Neural progenitor cell (in vitro differentiated cells): ENCODE measurements around the gene CAD. TPM values are rescaled to one million over a fixed set of nuclear protein-coding genes. Genes with fewer than 3 reads are reported as not detected.

ENCODE experiments used
- DNase-seq: peaks from one replicate; pipeline ENCODE4 v3.0.0-alpha.2; 2016; ENCODE audit warnings: low spot score
- H2AFZ ChIP-seq: fragments of 200-600 bp; sonication (generic); replicated peaks from 2 replicates; pipeline ENCODE4 v1.6.1; 2016; ENCODE audit warnings: antibody characterized with exemption
- H3F3A ChIP-seq: fragments of 200-600 bp; sonication (generic); 2 replicates; pipeline ENCODE4 v1.6.1; 2016; ENCODE audit warnings: antibody characterized with exemption, low read depth
- H3K27ac ChIP-seq: fragments of 200-600 bp; sonication (generic); 2 replicates; pipeline ENCODE4 v1.5.1; 2016; ENCODE audit warnings: mild to moderate bottlenecking
- H3K27me3 ChIP-seq: fragments of 200-600 bp; sonication (generic); 2 replicates; pipeline ENCODE4 v1.6.1; 2016; ENCODE audit warnings: mild to moderate bottlenecking, moderate library complexity
- H3K36me3 ChIP-seq: fragments of 200-600 bp; sonication (generic); 2 replicates; pipeline ENCODE4 v1.5.1; 2016
- H3K4me1 ChIP-seq: fragments of 200-600 bp; sonication (generic); 2 replicates; pipeline ENCODE4 v1.6.1; 2016; ENCODE audit warnings: mixed run types
- H3K4me2 ChIP-seq: fragments of 200-600 bp; sonication (generic); 2 replicates; pipeline ENCODE4 v1.6.1; 2016
- H3K4me3 ChIP-seq: fragments of 200-600 bp; sonication (generic); 2 replicates; pipeline ENCODE4 v1.5.1; 2016
- H3K79me2 ChIP-seq: fragments of 200-600 bp; sonication (generic); 2 replicates; pipeline ENCODE4 v1.6.1; 2016; ENCODE audit warnings: low read depth
- H3K9ac ChIP-seq: fragments of 200-600 bp; sonication (generic); 2 replicates; pipeline ENCODE4 v1.6.1; 2016
- H3K9me3 ChIP-seq: fragments of 200-600 bp; sonication (generic); 2 replicates; pipeline ENCODE4 v1.5.1; 2016; ENCODE audit warnings: low read depth
- H4K20me1 ChIP-seq: fragments of 200-600 bp; sonication (generic); 2 replicates; pipeline ENCODE4 v1.6.1; 2016; ENCODE audit warnings: low read depth
- H3K27ac Mint-ChIP-seq: 3 replicates; pipeline ENCODE4 v1.8.0; 2021; ENCODE audit warnings: mixed read lengths
- H3K27me3 Mint-ChIP-seq: 2 replicates; pipeline ENCODE4 v1.8.0; 2022; ENCODE audit warnings: low read depth, mild to moderate bottlenecking, inconsistent platforms, moderate library complexity, mixed read lengths; ENCODE audit not compliant: insufficient read depth
- H3K36me3 Mint-ChIP-seq: 3 replicates; pipeline ENCODE4 v1.8.0; 2021; ENCODE audit warnings: mixed read lengths
- H3K4me1 Mint-ChIP-seq: 3 replicates; pipeline ENCODE4 v1.8.0; 2021; ENCODE audit warnings: mixed read lengths
- H3K4me3 Mint-ChIP-seq: 3 replicates; pipeline ENCODE4 v1.8.0; 2021; ENCODE audit warnings: mild to moderate bottlenecking, moderate library complexity, mixed read lengths
- H3K9me3 Mint-ChIP-seq: 3 replicates; pipeline ENCODE4 v1.8.0; 2020; ENCODE audit warnings: mixed read lengths
- CTCF ChIP-seq: fragments of 200-600 bp; sonication (generic); IDR thresholded peaks from 2 replicates; pipeline ENCODE4 v1.5.1; 2017; ENCODE audit warnings: antibody characterized with exemption, mild to moderate bottlenecking
- EZH2 ChIP-seq: fragments of 200-600 bp; sonication (generic); IDR thresholded peaks from 2 replicates; pipeline ENCODE4 v1.6.1; 2017; ENCODE audit warnings: antibody characterized with exemption, mild to moderate bottlenecking, moderate library complexity
- EZH2phosphoT487 ChIP-seq: fragments of 200-600 bp; sonication (generic); IDR thresholded peaks from 2 replicates; pipeline ENCODE4 v1.6.1; 2017; ENCODE audit warnings: antibody characterized with exemption
- total RNA-seq: library from RNA; depleted of rRNA; stranded (reverse); fragments of >200 nt; gene quantifications from 2 replicates; pipeline ENCODE4 v1.2.3, GENCODE V29; 2015; ENCODE audit warnings: low replicate concordance

The CAD gene
- total RNA-seq, 1 donor from 2014 or later = 26.5 TPM

DNA sequence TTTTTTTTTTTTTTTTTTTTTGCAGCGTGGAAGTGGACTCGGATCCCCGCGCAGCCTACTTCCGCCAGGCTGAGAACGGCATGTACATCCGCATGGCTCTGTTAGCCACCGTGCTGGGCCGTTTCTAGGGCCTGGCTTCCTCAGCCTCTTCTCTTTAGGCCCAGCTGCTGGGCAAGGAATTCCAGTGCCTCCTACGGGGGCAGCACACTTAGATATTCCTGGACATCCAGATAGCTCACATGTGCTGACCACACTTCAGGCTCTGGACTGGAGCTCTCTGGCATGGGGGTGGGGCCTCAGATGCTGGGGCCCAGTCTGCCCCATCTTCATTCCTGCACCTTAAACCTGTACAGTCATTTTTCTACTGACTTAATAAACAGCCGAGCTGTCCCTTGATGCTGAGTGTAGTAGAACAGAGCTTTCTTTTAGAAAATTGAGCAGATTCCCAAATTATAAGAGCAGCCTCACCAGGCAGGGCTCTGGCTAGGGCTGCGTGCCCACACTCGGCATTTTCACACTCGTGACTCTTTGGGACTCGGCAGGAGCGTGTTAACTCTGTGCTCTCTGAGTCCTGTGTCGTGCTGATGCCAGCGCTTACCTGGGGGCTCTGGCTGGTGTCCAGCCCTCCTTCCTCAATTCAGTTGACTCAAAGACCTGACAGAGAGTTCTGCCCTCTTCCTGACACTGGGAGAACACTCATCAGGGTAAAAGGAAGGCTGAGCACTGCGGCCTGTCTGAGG lies 26.4 kb downstream of the CAD start:
- Histone ChIP-seq H3K9me3 (no peaks in the 10 kb centered on the region), H3F3A (peaks cover 18% of the 10 kb centered on the region), H4K20me1 (no peaks in the 10 kb centered on the region), H3K9ac (no peak overlapping the region), H3K4me3 (no peak overlapping the region), H3K4me2 (no peak overlapping the region), H2AFZ (no peak overlapping the region), H3K27ac (no peak overlapping the region), H3K4me1 (no peaks in the 10 kb centered on the region), H3K79me2 (no peaks in the 10 kb centered on the region), H3K36me3 (no peaks in the 10 kb centered on the region), H3K27me3 (no peaks in the 10 kb centered on the region)
- TF ChIP-seq EZH2 (no peak), EZH2phosphoT487 (no peak), CTCF (no peak)
- H3K9me3 Mint-ChIP-seq = no peaks in the 10 kb centered on the region
- peaks cover 17% of the 10 kb centered on the region for H3K36me3 Mint-ChIP-seq
- H3K27ac Mint-ChIP-seq = no peak overlapping the region
- no peaks in the 10 kb centered on the region for H3K4me1 Mint-ChIP-seq
- peaks cover 4% of the 10 kb centered on the region for H3K27me3 Mint-ChIP-seq
- no peak overlapping the region for H3K4me3 Mint-ChIP-seq
- no peak for DNase-seq

DNA sequence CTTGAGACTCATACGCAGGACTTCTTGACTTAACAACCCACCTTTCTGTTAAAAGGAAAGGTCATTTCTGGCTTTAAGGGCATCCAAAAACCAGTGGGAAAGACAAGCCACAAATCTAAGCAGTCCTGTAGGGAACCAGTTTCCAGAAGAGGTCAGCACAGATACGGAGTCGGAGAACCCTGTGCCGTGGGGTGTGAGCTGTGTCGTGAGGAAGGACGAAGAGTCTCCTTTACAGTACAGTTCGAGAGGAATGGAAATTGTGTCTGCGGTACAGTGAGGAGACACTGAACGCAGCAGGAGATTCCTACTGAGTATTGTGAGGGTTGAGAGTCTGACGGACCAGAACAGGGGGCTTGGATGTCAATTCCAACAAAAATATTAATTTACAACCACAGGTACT lies 27.9 kb downstream of the CAD start:
- H3K36me3 Mint-ChIP-seq = peaks cover 14% of the 10 kb centered on the region
- H3K27ac Mint-ChIP-seq = no peak overlapping the region
- TF ChIP-seq EZH2 = no peak
- no peak for TF ChIP-seq EZH2phosphoT487
- no peak for TF ChIP-seq CTCF

GRCh38 chr2:27245626-27246025 lies 28.5 kb downstream of the CAD start:
- no peak overlapping the region for H3K4me3 Mint-ChIP-seq
- no peak overlapping the region for H3K9ac ChIP-seq
- no peak for DNase-seq
- peaks cover 3% of the 10 kb centered on the region for H3K4me1 Mint-ChIP-seq
- no peaks in the 10 kb centered on the region for H3K9me3 Mint-ChIP-seq
- no peak for TF ChIP-seq EZH2phosphoT487
- no peak for TF ChIP-seq EZH2
- TF ChIP-seq CTCF = no peak
- no peak overlapping the region for H3K4me2 ChIP-seq
- peaks cover 4% of the 10 kb centered on the region for H3K4me1 ChIP-seq
- H3K4me3 ChIP-seq = no peak overlapping the region
- H3K36me3 ChIP-seq = no peaks in the 10 kb centered on the region
- H4K20me1 ChIP-seq = no peaks in the 10 kb centered on the region
- peaks cover 18% of the 10 kb centered on the region for H3F3A ChIP-seq
- no peak overlapping the region for H2AFZ ChIP-seq
- peaks cover 6% of the 10 kb centered on the region for H3K27me3 ChIP-seq
- H3K36me3 Mint-ChIP-seq = peaks cover 11% of the 10 kb centered on the region
- no peak overlapping the region for H3K27ac Mint-ChIP-seq
- H3K27ac ChIP-seq = no peak overlapping the region
- no peaks in the 10 kb centered on the region for H3K9me3 ChIP-seq
- no peaks in the 10 kb centered on the region for H3K79me2 ChIP-seq
- H3K27me3 Mint-ChIP-seq = peaks cover 5% of the 10 kb centered on the region

More for the DNA sequence above, 27.9 kb downstream of the CAD start:
- Histone ChIP-seq H3K79me2 (no peaks in the 10 kb centered on the region), H4K20me1 (no peaks in the 10 kb centered on the region), H3K27ac (no peak overlapping the region), H3K4me1 (no peaks in the 10 kb centered on the region), H3K9ac (no peak overlapping the region), H3K36me3 (no peaks in the 10 kb centered on the region), H3K27me3 (peaks cover under 1% of the 10 kb centered on the region), H3F3A (peaks cover 18% of the 10 kb centered on the region), H3K9me3 (no peaks in the 10 kb centered on the region), H2AFZ (no peak overlapping the region), H3K4me2 (no peak overlapping the region), H3K4me3 (no peak overlapping the region)
- H3K4me1 Mint-ChIP-seq = no peaks in the 10 kb centered on the region
- no peak for DNase-seq
- no peaks in the 10 kb centered on the region for H3K9me3 Mint-ChIP-seq
- H3K4me3 Mint-ChIP-seq = no peak overlapping the region
- peaks cover 4% of the 10 kb centered on the region for H3K27me3 Mint-ChIP-seq
